KOPT-K1 (cell line): ENCODE results near the gene ANKRD12.
A peak's percentile ranks its signal among the peaks of the same experiment; 100 is the strongest.

Experiments used
- H3K27ac ChIP-seq: fragments of 200-600 bp; sonication (generic); 2 replicates; pipeline ENCODE4 v1.5.1; 2016; ENCODE audit warnings: antibody characterized with exemption, mild to moderate bottlenecking, low read depth, low read length; ENCODE audit not compliant: poor library complexity, severe bottlenecking
- H3K36me3 ChIP-seq: fragments of 200-600 bp; sonication (generic); 2 replicates; pipeline ENCODE4 v1.5.1; 2017; ENCODE audit warnings: antibody characterized with exemption, mild to moderate bottlenecking, low read length, moderate library complexity; ENCODE audit not compliant: insufficient read depth
- H3K9me3 ChIP-seq: fragments of 200-600 bp; sonication (generic); 2 replicates; pipeline ENCODE4 v1.5.1; 2017; ENCODE audit warnings: antibody characterized with exemption, low read length, mild to moderate bottlenecking; ENCODE audit not compliant: insufficient read depth, poor library complexity, severe bottlenecking

The ANKRD12 gene

GRCh38 chr18:9206421-9206820, 69.8 kb downstream of the ANKRD12 start:
- Histone ChIP-seq H3K27ac (no peak overlapping the region), H3K9me3 (no peaks in the 10 kb centered on the region), H3K36me3 (peaks cover 23% of the 10 kb centered on the region)

GRCh38 chr18:9209279-9209678, 72.7 kb downstream of the ANKRD12 start:
- H3K27ac ChIP-seq, result no peak overlapping the region
- H3K9me3 ChIP-seq, result no peaks in the 10 kb centered on the region
- H3K36me3 ChIP-seq, result peaks cover 31% of the 10 kb centered on the region

GRCh38 chr18:9210966-9211365, 74.4 kb downstream of the ANKRD12 start:
- H3K27ac ChIP-seq, result no peak overlapping the region
- H3K36me3 ChIP-seq, result peaks cover 43% of the 10 kb centered on the region
- H3K9me3 ChIP-seq, result no peaks in the 10 kb centered on the region

GRCh38 chr18:9211955-9212354, 75.4 kb downstream of the ANKRD12 start:
- Histone ChIP-seq H3K9me3 (no peaks in the 10 kb centered on the region), H3K36me3 (peaks cover 53% of the 10 kb centered on the region), H3K27ac (peak overlapping the region; percentile 1)

- H3K27ac ChIP-seq, result no peak overlapping the region
- H3K36me3 ChIP-seq, result peaks cover 81% of the 10 kb centered on the region
- no peaks in the 10 kb centered on the region for H3K9me3 ChIP-seq
These were observed 78.8 kb downstream of the ANKRD12 start for GRCh38 chr18:9215221-9215933.

- Histone ChIP-seq H3K27ac (no peak overlapping the region), H3K9me3 (no peaks in the 10 kb centered on the region), H3K36me3 (peaks cover 81% of the 10 kb centered on the region)
These were observed 79.9 kb downstream of the ANKRD12 start for GRCh38 chr18:9216459-9216858.

GRCh38 chr18:9217743-9218451, 81.3 kb downstream of the ANKRD12 start:
- Histone ChIP-seq H3K36me3 (peaks cover 80% of the 10 kb centered on the region), H3K27ac (no peak overlapping the region), H3K9me3 (no peaks in the 10 kb centered on the region)

- Histone ChIP-seq H3K9me3 (no peaks in the 10 kb centered on the region), H3K36me3 (peaks cover 62% of the 10 kb centered on the region), H3K27ac (no peak overlapping the region)
These were observed 84.5 kb downstream of the ANKRD12 start for GRCh38 chr18:9221040-9221439.

GRCh38 chr18:9221661-9222060, 85.1 kb downstream of the ANKRD12 start:
- Histone ChIP-seq H3K27ac (no peak overlapping the region), H3K9me3 (no peaks in the 10 kb centered on the region), H3K36me3 (peaks cover 62% of the 10 kb centered on the region)

GRCh38 chr18:9223356-9223755, 86.8 kb downstream of the ANKRD12 start:
- Histone ChIP-seq H3K9me3 (no peaks in the 10 kb centered on the region), H3K36me3 (peaks cover 56% of the 10 kb centered on the region), H3K27ac (peak overlapping the region; percentile 48)

- peaks cover 11% of the 10 kb centered on the region for H3K9me3 ChIP-seq
- H3K36me3 ChIP-seq, result peaks cover 51% of the 10 kb centered on the region
These were observed 89.9 kb downstream of the ANKRD12 start for GRCh38 chr18:9226463-9226862.

GRCh38 chr18:9231852-9232486, 95.4 kb downstream of the ANKRD12 start:
- Histone ChIP-seq H3K36me3 (peaks cover 69% of the 10 kb centered on the region), H3K27ac (no peak overlapping the region), H3K9me3 (peaks cover 33% of the 10 kb centered on the region)

More at GRCh38 chr18:9226463-9226862, 89.9 kb downstream of the ANKRD12 start:
- no peak overlapping the region for H3K27ac ChIP-seq

- Histone ChIP-seq H3K27ac (no peak overlapping the region), H3K36me3 (peaks cover 74% of the 10 kb centered on the region)
These were observed 96.4 kb downstream of the ANKRD12 start for GRCh38 chr18:9232977-9233376.

GRCh38 chr18:9233771-9234440, 97.3 kb downstream of the ANKRD12 start:
- H3K36me3 ChIP-seq, result peaks cover 68% of the 10 kb centered on the region
- peaks cover 33% of the 10 kb centered on the region for H3K9me3 ChIP-seq

More at GRCh38 chr18:9232977-9233376, 96.4 kb downstream of the ANKRD12 start:
- peaks cover 33% of the 10 kb centered on the region for H3K9me3 ChIP-seq

GRCh38 chr18:9234528-9234927, 97.9 kb downstream of the ANKRD12 start:
- Histone ChIP-seq H3K36me3 (peaks cover 69% of the 10 kb centered on the region), H3K9me3 (peaks cover 33% of the 10 kb centered on the region), H3K27ac (no peak overlapping the region)

More at GRCh38 chr18:9233771-9234440, 97.3 kb downstream of the ANKRD12 start:
- no peak overlapping the region for H3K27ac ChIP-seq
